ENCODE measurements around the gene DAB1.

The DAB1 gene

DNA sequence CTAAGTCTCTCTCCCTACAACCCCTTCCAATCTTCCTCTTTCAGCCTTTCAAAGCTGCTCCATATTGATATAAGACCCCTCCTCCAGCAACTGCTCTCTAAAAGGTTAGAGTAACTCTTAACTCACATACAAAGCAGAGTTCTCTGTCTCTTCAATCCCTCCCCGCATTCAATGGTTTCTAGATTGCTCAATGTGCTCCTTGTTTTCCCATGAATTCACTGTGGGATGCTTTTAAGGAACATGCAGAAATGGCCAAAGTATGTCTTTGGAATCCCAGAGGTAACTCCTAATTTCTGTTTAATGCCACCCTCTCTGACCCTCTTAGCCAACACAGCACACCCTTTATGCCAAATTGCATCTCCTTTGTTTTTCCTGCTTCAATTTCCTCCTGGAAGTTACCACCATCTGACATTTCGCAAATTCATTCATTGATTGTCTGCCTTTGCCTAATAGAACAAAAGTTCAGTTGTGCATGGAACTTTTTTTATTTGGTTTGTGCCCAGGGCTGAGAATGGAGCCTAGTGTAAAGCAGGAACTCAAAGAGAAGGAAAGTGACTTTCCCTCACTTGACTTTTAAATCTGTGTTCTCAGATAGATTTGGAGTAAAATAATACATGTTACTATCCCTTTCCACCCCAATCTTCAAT lies 285.3 kb downstream of the DAB1 start:
- Histone ChIP-seq H3K9me3 (no peaks in the 10 kb centered on the region), H3K4me3 (no peak overlapping the region), H3K36me3 (no peaks in the 10 kb centered on the region), H3K27me3 (no peaks in the 10 kb centered on the region), H3K27ac (no peak overlapping the region), H3K4me1 (no peaks in the 10 kb centered on the region)
- TF ChIP-seq, protein P1, sequence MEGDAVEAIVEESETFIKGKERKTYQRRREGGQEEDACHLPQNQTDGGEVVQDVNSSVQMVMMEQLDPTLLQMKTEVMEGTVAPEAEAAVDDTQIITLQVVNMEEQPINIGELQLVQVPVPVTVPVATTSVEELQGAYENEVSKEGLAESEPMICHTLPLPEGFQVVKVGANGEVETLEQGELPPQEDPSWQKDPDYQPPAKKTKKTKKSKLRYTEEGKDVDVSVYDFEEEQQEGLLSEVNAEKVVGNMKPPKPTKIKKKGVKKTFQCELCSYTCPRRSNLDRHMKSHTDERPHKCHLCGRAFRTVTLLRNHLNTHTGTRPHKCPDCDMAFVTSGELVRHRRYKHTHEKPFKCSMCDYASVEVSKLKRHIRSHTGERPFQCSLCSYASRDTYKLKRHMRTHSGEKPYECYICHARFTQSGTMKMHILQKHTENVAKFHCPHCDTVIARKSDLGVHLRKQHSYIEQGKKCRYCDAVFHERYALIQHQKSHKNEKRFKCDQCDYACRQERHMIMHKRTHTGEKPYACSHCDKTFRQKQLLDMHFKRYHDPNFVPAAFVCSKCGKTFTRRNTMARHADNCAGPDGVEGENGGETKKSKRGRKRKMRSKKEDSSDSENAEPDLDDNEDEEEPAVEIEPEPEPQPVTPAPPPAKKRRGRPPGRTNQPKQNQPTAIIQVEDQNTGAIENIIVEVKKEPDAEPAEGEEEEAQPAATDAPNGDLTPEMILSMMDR (IDR thresholded peaks at IDR 0.05) = no peak
- intact Hi-C loops (cut with DNase I; ENCODE audit: low total_unique reads) = no loop called here
- no peak for DNase-seq

DNA sequence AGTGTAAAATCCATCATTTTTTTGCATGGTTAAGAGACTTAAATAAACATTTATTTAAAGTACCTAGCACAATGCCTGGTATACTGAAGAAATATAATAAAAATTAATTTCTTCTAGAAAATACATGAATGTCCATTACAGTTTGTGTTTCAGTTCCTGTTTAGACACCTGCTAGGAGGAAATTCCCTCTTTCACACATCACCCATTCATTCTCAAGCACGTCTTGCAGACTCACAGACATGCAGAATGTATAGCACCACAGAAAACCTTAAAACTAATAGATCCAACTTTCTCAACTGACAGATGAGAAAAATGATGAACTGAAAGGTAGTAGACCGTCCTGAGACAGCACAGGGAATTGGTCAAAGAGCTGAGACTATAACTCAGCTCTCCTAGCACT lies 285.9 kb downstream of the DAB1 start:
- H3K4me3 ChIP-seq = no peak overlapping the region
- H3K4me1 ChIP-seq = no peaks in the 10 kb centered on the region
- intact Hi-C loops (cut with DNase I; ENCODE audit: low total_unique reads) = no loop called here
- H3K36me3 ChIP-seq = no peaks in the 10 kb centered on the region
- H3K27ac ChIP-seq = no peak overlapping the region
- TF ChIP-seq, protein P1 (IDR thresholded peaks at IDR 0.05) = no peak
- no peaks in the 10 kb centered on the region for H3K9me3 ChIP-seq
- no peak for DNase-seq
- no peaks in the 10 kb centered on the region for H3K27me3 ChIP-seq

DNA sequence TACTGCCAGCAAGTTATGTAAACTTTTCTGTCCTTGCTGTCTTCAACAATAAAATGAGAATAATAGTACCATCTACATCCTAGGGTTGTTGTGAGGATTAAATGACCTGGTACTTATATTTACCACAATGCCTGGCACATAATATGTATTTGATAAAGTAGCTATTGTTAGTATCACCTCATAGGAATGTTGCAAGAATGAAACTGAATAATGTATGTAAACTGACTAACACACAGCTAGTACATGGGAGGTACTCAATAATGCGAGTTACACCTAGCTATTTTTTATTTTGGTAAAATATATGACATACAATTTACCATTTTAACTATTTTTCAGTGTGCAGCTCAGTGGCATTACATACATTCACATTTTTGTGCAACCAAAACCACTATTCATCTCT lies 289.1 kb downstream of the DAB1 start:
- DNase-seq = no peak
- no peak overlapping the region for H3K4me3 ChIP-seq
- H3K27me3 ChIP-seq = no peaks in the 10 kb centered on the region
- H3K4me1 ChIP-seq = no peaks in the 10 kb centered on the region
- H3K27ac ChIP-seq = no peak overlapping the region
- no peaks in the 10 kb centered on the region for H3K9me3 ChIP-seq
- intact Hi-C loops (cut with DNase I; ENCODE audit: low total_unique reads) = no loop called here
- TF ChIP-seq, protein P1 (IDR thresholded peaks at IDR 0.05) = no peak
- no peaks in the 10 kb centered on the region for H3K36me3 ChIP-seq

DNA sequence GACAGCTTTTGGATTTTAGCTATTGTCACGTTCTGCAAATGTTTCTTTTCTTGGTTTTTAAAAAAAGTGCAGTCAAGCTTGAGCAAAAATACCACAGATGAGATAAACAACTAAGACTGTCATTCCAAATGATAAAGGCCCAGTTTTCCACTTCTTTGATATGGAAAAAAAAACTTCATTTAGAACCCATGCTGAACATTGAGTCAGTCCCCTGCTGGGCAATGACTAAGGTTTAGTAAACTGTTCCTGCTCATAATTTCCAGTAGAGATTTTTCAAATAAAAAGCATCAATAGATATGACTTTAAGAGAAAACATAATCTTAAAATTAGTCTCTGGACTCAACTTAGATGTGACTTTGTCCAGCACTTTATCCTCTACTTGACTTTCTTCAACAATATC lies 290.2 kb downstream of the DAB1 start:
- no peak for DNase-seq
- no peak overlapping the region for H3K4me3 ChIP-seq
- H3K36me3 ChIP-seq = no peaks in the 10 kb centered on the region
- no peaks in the 10 kb centered on the region for H3K9me3 ChIP-seq
- no peaks in the 10 kb centered on the region for H3K27me3 ChIP-seq
- no peaks in the 10 kb centered on the region for H3K4me1 ChIP-seq
- intact Hi-C loops (cut with DNase I; ENCODE audit: low total_unique reads) = no loop called here
- TF ChIP-seq, protein P1 (IDR thresholded peaks at IDR 0.05) = no peak
- no peak overlapping the region for H3K27ac ChIP-seq

DNA sequence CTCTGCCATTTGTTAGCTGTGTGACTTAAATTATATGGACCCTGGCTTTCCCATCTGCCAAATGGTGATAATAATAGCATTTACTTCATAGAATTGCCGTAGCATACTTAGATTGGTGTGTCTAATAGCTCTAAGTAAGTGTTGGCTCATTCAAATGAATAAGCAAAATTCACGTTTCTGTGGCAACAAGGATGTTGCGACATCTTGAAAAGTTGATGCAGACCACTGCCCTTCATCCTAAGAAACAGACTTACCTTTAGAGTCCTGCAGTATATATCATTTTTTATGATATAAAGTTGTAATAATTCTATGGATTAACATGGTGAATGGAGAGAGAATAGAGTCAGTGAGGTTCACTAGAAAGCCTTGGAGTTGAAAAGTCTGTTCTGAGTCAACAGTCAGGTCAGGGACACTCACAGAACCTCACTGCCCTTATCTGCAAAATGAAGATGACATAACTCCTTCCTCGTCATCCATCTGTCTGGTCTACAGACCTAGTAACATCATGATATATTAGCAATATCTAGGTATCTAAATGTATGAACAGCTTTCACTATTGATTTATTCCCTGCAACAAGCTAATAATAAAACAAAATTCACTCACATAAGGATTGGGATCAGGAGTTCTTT lies 290.8 kb downstream of the DAB1 start:
- Histone ChIP-seq H3K27ac (no peak overlapping the region), H3K4me3 (no peak overlapping the region), H3K9me3 (no peaks in the 10 kb centered on the region), H3K36me3 (no peaks in the 10 kb centered on the region), H3K27me3 (no peaks in the 10 kb centered on the region), H3K4me1 (no peaks in the 10 kb centered on the region)
- DNase-seq = no peak
- intact Hi-C loops (cut with DNase I; ENCODE audit: low total_unique reads) = no loop called here
- TF ChIP-seq, protein P1 (IDR thresholded peaks at IDR 0.05) = no peak

All from tibial artery (tissue), 4 donors.